Endothelial cell (in vitro differentiated cells): ENCODE data around the gene HDAC8. TPM values are rescaled to one million over a fixed set of nuclear protein-coding genes. Genes with fewer than 3 reads are reported as not detected.

Experiments
- DNase-seq: peaks from one replicate; pipeline ENCODE4 v3.0.0; 2021; ENCODE audit warnings: low spot score
- H3K27ac Mint-ChIP-seq: one replicate; pipeline ENCODE4 v1.8.0; 2021; ENCODE audit warnings: mixed read lengths, inconsistent platforms; ENCODE audit not compliant: unreplicated experiment
- H3K27me3 Mint-ChIP-seq: one replicate; pipeline ENCODE4 v1.8.0; 2021; ENCODE audit warnings: mild to moderate bottlenecking, moderate library complexity, mixed read lengths, inconsistent platforms; ENCODE audit not compliant: unreplicated experiment
- H3K36me3 Mint-ChIP-seq: one replicate; pipeline ENCODE4 v1.8.0; 2021; ENCODE audit warnings: mild to moderate bottlenecking, low read depth, mixed read lengths, inconsistent platforms; ENCODE audit not compliant: unreplicated experiment
- H3K4me1 Mint-ChIP-seq: one replicate; pipeline ENCODE4 v1.8.0; 2021; ENCODE audit warnings: mild to moderate bottlenecking, mixed read lengths, inconsistent platforms; ENCODE audit not compliant: unreplicated experiment
- H3K4me3 Mint-ChIP-seq: one replicate; pipeline ENCODE4 v1.8.0; 2021; ENCODE audit warnings: mild to moderate bottlenecking, mixed read lengths, inconsistent platforms; ENCODE audit not compliant: unreplicated experiment
- H3K9me3 Mint-ChIP-seq: one replicate; pipeline ENCODE4 v1.8.0; 2021; ENCODE audit warnings: mixed read lengths, inconsistent platforms; ENCODE audit not compliant: unreplicated experiment
- total RNA-seq: library from RNA; stranded (reverse); fragmentation: NEBNext Ultra II Directional; extraction: Animal tissue kit (Norgen Biotek cat#: 25700); gene quantifications from one replicate; pipeline ENCODE4 v1.2.1, GENCODE V29; 2021; ENCODE audit not compliant: unreplicated experiment
- TF ChIP-seq, protein P1 (sequence below): fragments of 200-600 bp; sonication (generic); IDR thresholded peaks from one replicate; pipeline ENCODE4 v1.5.0; 2021; ENCODE audit warnings: antibody characterized with exemption; ENCODE audit not compliant: unreplicated experiment

HDAC8 gene
- total RNA-seq, 1 donor from 2014 or later: 29.4 TPM

DNA sequence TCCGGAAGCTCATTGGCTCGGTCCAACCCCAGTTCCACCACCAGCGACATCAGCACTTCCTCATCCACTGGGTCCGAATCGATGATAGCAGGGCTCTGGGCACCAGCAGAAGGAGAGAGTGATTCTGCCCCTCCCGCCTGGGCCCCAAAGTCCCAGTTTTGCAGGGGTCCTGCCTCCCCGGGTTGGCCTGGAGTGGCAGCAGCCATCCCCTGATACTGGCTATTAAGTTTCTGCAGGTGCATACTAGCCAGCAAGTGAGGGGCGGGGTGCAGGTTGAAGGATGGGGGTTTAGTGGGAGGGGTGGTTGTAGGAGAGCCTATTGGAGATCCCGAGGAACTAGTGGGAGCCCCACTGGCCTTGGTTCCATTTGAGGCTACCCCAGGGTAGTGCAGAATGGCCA lies 270.9 kb downstream of the HDAC8 start:
- Mint-ChIP-seq H3K27ac (no peak overlapping the region), H3K27me3 (peaks cover 9% of the 10 kb centered on the region), H3K9me3 (no peaks in the 10 kb centered on the region), H3K36me3 (no peaks in the 10 kb centered on the region), H3K4me3 (no peak overlapping the region), H3K4me1 (peaks cover 7% of the 10 kb centered on the region)
- no peak for DNase-seq
- TF ChIP-seq, protein P1, sequence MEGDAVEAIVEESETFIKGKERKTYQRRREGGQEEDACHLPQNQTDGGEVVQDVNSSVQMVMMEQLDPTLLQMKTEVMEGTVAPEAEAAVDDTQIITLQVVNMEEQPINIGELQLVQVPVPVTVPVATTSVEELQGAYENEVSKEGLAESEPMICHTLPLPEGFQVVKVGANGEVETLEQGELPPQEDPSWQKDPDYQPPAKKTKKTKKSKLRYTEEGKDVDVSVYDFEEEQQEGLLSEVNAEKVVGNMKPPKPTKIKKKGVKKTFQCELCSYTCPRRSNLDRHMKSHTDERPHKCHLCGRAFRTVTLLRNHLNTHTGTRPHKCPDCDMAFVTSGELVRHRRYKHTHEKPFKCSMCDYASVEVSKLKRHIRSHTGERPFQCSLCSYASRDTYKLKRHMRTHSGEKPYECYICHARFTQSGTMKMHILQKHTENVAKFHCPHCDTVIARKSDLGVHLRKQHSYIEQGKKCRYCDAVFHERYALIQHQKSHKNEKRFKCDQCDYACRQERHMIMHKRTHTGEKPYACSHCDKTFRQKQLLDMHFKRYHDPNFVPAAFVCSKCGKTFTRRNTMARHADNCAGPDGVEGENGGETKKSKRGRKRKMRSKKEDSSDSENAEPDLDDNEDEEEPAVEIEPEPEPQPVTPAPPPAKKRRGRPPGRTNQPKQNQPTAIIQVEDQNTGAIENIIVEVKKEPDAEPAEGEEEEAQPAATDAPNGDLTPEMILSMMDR: no peak

GRCh38 chrX:72299891-72300630 lies 272.6 kb downstream of the HDAC8 start:
- Mint-ChIP-seq H3K4me3 (no peak overlapping the region), H3K27ac (no peak overlapping the region), H3K9me3 (no peaks in the 10 kb centered on the region), H3K4me1 (peaks cover 13% of the 10 kb centered on the region), H3K27me3 (peaks cover 7% of the 10 kb centered on the region), H3K36me3 (no peaks in the 10 kb centered on the region)
- TF ChIP-seq, protein P1: no peak
- DNase-seq: no peak

- Mint-ChIP-seq H3K27ac (no peak overlapping the region), H3K27me3 (peaks cover 1% of the 10 kb centered on the region), H3K36me3 (no peaks in the 10 kb centered on the region), H3K4me1 (peaks cover 8% of the 10 kb centered on the region), H3K9me3 (no peaks in the 10 kb centered on the region), H3K4me3 (no peak overlapping the region)
- no peak for DNase-seq
- TF ChIP-seq, protein P1: no peak
Observed at GRCh38 chrX:72297953-72298730, 274.5 kb downstream of the HDAC8 start.

- TF ChIP-seq, protein P1: no peak
- peaks cover 1% of the 10 kb centered on the region for H3K27me3 Mint-ChIP-seq
- no peak overlapping the region for H3K27ac Mint-ChIP-seq
Observed at GRCh38 chrX:72296991-72297390, 275.7 kb downstream of the HDAC8 start.

DNA sequence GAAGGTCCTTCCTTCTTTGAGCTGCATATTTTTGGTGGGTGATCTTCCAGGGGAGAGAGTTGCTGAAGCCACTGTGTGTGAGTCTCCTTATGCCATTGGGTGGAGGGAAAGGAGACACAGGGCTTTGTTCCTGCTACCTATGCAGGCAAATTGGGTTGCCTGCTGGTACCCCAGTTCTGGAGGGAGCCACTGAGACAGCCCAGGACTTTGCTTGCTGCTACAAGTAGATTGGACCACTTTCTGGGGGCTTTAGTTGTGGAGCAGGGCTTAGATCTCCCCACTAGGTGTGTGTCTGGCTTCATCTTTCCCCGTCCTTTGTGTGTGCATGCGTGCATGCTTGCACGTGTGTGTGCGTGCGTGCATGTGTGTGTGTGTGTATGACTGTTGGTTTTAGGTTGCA lies 276.9 kb downstream of the HDAC8 start:
- no peaks in the 10 kb centered on the region for H3K36me3 Mint-ChIP-seq
- TF ChIP-seq, protein P1: no peak
- no peaks in the 10 kb centered on the region for H3K9me3 Mint-ChIP-seq
- H3K4me3 Mint-ChIP-seq: no peak overlapping the region
- H3K27me3 Mint-ChIP-seq: peaks cover 1% of the 10 kb centered on the region
- no peak overlapping the region for H3K27ac Mint-ChIP-seq
- no peak for DNase-seq
- H3K4me1 Mint-ChIP-seq: peaks cover 8% of the 10 kb centered on the region

More at GRCh38 chrX:72296991-72297390, 275.7 kb downstream of the HDAC8 start:
- no peaks in the 10 kb centered on the region for H3K9me3 Mint-ChIP-seq
- no peaks in the 10 kb centered on the region for H3K36me3 Mint-ChIP-seq
- DNase-seq: no peak
- no peak overlapping the region for H3K4me3 Mint-ChIP-seq
- H3K4me1 Mint-ChIP-seq: peaks cover 8% of the 10 kb centered on the region
